HG03175 (cell line): ENCODE measurements around the gene MAGEE1.

ENCODE experiments used
- ATAC-seq: cut with Tn5 transposase; IDR thresholded peaks from one replicate; pipeline ENCODE4 v1.9.1; 2021; ENCODE audit warnings: mild to moderate bottlenecking, moderate library complexity; ENCODE audit not compliant: unreplicated experiment

MAGEE1 gene, protein sequence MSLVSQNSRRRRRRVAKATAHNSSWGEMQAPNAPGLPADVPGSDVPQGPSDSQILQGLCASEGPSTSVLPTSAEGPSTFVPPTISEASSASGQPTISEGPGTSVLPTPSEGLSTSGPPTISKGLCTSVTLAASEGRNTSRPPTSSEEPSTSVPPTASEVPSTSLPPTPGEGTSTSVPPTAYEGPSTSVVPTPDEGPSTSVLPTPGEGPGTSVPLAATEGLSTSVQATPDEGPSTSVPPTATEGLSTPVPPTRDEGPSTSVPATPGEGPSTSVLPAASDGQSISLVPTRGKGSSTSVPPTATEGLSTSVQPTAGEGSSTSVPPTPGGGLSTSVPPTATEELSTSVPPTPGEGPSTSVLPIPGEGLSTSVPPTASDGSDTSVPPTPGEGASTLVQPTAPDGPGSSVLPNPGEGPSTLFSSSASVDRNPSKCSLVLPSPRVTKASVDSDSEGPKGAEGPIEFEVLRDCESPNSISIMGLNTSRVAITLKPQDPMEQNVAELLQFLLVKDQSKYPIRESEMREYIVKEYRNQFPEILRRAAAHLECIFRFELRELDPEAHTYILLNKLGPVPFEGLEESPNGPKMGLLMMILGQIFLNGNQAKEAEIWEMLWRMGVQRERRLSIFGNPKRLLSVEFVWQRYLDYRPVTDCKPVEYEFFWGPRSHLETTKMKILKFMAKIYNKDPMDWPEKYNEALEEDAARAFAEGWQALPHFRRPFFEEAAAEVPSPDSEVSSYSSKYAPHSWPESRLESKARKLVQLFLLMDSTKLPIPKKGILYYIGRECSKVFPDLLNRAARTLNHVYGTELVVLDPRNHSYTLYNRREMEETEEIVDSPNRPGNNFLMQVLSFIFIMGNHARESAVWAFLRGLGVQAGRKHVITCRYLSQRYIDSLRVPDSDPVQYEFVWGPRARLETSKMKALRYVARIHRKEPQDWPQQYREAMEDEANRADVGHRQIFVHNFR

DNA sequence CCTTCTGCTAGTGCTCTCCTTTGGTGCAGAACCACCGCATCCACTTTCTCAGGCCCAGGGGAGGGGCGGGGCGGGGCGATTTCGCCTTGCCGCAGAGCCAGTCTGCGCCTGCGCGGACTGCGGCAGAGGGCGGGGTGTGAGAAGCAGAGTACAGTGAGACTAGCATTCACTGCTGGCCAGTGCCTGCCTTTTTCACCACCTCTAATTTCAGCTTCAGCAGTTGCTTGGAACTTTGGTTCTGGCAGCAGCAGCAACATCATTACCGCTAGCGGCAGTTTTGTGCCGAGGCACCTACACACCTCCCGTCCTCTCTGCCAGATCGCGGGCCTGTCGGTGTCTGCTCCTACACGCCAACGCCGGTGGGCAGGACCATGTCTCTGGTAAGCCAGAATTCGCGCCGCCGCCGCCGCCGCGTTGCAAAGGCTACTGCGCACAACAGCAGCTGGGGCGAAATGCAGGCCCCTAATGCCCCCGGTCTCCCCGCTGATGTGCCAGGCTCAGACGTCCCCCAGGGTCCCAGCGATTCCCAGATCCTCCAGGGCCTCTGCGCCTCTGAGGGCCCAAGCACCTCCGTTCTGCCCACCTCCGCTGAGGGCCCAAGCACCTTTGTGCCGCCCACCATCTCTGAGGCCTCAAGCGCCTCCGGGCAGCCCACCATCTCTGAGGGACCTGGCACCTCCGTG is at the start of gene MAGEE1:
MAGEE1 (plus strand) TSS at position 151 of the 683 bp plus-strand sequence; CDS start at position 372, 221 bp downstream.
- peak; percentile 95 for ATAC-seq

DNA sequence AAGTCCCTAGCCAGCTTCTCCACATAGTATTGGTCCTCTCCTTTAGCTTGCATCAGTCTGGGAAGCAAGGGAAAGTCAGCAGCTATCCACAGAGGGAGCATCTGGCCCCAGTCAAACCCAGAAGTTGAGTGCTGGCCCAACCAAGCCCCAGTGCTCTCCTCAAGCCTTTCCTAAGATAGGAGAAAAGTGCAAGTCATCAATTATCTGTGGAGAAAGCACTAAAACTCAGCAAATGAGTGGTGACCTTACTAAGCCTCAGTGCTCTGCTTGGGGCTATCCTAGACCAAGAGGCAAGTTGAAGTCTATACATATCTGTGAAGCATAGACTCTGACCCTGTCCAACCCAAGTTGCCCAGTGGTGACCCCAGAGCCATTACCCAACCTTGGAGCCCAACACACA is 28.5 kb upstream of the MAGEE1 start:
- ATAC-seq, result no peak

DNA sequence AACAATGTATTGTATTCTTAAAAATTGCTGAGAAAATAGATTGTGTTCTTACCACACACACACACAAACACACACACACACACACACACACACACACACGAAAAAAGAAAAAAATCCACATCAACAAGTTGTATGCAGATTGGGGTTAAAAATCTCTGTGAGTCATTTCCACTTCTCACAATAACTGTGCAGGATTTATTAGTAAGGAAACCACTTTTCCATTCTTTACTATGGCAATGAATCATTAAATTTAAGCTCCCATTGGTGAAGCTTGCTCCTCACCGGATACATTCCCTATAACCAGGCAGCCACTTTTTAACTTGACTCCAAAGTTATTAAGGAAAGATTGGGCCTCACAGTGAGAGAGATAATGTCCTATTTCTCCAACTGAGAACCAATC is 19.7 kb upstream of the MAGEE1 start:
- ATAC-seq, result no peak

DNA sequence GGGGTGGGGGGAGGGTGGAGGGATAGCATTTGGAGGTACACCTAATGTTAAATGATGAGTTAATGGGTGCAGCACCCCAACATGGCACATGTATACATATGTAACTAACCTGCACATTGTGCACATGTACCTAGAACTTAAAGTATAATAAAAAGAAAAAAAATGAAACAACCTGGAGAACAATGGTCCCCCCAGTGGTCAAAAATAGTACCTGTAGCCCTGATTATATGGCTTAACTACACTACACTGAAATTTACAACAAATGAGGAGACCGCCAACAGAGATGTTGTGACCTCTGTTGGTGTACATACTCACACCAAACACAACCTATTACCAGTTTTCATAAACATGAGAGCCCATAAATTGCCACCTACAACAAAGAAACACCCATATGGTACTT is 7.3 kb upstream of the MAGEE1 start:
- ATAC-seq, result no peak

DNA sequence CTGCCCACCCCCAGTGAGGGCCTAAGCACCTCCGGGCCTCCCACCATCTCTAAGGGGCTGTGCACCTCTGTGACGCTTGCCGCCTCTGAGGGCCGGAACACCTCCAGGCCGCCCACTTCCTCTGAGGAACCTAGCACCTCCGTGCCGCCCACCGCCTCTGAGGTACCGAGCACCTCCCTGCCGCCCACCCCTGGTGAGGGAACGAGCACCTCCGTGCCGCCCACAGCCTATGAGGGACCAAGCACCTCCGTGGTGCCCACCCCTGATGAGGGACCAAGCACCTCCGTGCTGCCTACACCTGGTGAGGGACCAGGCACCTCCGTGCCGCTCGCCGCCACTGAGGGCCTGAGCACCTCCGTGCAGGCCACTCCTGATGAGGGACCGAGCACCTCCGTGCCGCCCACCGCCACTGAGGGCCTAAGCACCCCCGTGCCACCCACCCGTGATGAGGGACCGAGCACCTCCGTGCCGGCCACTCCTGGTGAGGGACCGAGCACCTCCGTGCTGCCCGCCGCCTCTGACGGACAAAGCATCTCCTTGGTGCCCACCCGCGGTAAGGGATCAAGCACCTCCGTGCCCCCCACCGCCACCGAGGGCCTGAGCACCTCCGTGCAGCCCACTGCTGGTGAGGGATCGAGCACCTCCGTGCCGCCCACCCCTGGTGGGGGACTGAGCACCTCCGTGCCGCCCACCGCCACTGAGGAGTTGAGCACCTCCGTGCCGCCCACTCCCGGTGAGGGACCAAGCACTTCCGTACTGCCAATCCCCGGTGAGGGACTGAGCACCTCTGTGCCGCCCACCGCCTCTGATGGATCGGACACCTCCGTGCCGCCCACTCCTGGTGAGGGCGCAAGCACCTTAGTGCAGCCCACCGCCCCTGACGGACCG is 977 bp downstream of the MAGEE1 start:
- peak; percentile 40 for ATAC-seq

DNA sequence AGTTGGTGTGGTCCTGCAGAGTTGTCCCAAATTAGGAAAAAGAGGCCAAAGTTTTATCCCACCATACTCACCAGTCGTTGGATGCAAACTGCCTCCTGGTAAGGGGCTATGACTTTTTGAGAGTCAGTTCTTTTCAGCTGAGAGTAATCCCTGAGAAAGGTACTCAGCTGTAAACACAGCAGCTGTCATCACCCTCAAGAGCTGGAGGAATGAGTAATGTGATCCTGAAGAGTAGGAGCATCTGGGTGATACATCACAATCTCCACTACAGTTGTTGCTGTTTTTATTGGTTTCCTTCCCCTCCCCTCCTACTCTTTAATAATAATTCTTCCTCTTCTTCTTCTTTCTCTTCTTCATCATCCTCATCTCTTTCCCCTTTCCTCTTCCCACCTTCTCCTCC is 5.7 kb downstream of the MAGEE1 start:
- no peak for ATAC-seq

DNA sequence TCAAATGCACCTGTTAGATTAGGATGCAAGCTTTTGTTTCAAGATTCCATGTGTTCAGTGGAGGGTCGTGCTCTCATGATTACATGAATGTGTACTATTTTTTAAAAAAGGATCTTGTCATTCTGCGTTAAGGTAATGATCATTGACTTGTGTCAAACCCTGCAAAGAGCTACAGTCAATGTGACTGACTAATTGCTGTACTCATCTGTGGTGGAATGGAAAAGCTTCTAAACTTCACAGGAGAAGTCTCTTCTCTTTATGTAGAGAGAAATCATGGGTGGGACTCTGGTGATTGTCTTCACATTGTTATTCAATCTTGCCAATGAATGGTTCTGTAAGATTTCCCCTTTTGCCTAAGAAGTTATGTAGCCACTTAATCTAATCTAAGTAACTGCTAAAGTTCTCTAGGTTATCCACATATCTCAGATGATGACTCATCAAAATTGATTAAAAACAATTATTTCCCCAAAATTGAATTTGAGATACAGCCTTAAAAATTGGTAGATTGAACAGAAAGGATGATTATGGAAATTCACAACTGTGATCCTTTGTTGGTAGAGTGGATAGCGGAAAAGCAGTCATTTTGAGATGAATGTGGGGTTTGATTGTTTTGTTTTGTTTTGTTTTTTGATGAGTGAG is 6.7 kb downstream of the MAGEE1 start:
- ATAC-seq, result no peak

DNA sequence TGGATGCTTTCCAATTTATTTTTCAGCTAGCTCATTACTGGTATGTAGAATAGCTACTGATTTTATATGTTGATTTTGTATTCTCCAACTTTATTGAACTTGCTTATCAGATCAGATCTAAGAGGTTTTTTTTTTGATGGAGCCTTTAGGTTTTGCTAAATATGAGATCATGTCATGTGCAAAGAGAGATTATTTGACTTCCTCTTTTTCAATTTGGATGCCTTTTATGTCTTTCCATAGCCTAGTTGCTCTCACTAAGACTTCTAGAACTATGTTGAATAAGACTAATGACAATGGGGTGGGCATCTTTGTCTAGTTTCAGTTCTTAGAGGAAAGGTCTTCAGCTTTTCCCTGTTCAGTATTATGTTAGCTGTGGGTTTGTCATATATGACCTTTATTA is 11.7 kb downstream of the MAGEE1 start:
- ATAC-seq, result no peak

DNA sequence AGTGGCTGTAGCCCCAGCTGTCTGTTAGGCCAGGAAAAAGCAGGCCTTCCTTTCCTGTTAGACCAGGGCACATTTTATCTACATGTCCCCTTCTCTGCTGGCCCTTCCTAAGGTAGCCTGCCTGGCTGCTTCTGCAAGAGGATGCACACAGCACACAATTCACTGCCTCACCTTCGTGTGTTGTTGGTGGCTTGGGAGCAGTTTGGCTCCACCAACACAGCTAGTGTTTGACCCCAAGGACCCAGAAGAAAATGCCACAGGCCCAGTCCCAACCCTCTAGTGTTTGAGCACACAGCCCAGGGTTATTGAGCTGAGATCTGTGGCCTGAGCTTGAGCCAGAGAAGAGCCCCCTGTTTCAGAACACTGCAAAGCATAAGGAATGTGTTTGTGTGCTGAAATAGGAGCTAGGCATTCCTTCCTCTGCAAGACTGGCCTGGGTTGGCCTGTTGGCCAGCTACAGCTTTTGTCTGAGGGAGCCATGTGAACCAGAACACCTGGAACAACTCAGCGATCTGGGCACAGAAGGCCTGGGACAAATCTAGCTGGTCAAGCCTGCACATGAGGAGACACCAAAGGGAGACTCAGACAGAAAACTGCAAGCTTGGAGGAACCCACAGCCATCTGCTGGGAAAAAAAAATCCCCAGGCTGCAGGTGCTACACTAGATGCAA is 26.4 kb downstream of the MAGEE1 start:
- ATAC-seq, result no peak

DNA sequence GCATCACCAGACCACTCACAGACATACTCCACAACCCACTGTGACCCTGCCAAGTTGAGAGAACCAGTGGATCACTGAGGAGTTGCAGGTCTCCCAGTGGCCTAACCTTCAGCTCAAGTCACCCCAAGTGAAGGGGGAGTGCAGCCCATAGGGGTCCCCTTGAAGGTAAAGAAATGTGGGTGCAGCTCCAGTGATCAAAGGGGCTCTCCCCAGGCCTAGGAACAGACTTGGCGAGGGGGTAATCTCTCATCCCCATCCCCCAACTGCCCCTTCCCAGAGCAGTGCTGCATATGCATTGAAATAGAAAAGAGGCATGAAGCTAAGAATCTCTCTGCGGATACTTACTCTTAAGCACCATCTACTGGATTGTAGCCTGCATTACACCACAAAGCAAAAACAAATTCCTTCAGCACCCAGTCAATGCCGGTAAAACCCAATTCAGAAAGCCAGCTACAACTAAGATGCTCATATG is 27.0 kb downstream of the MAGEE1 start:
- peak; percentile 56 for ATAC-seq

DNA sequence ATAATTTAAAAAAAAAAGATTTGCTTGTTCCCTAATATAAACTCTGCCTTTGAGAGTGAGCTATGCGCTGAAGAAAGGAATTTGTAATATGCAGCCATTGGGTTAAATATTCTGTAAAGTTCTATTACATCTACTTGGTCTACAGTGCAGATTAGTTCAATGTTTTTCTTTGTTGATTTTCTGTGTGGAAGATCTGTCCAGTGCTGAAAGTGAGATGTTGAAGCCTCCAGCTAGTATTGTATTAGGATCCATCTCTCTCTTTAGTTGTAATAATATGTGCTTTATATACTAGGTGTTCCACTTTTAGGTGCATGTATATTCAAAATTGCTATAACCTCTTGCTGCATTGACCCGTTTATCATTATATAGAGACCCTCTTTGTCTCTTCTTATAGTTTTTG is 49.8 kb downstream of the MAGEE1 start:
- ATAC-seq, result no peak
